A673 (cell line): ENCODE data around the gene ABHD1.

Experiments used
- CTCF ChIP-seq: fragments of 300-800, 200-600 bp; sonication (generic); conservative IDR thresholded peaks from 2 replicates; pipeline ENCODE4 v1.5.1; 2017; ENCODE audit warnings: low read depth, mild to moderate bottlenecking, antibody characterized with exemption, low read length, moderate library complexity, mixed read lengths
- EZH2 ChIP-seq: fragments of 200-600 bp; sonication (generic); IDR thresholded peaks from 2 replicates; pipeline ENCODE4 v1.6.1; 2017; ENCODE audit warnings: borderline replicate concordance, low read depth, mild to moderate bottlenecking, mixed read lengths, antibody characterized with exemption, low read length; ENCODE audit not compliant: poor library complexity, severe bottlenecking

- TF ChIP-seq CTCF (no peak), EZH2 (no peak)
These were observed 39.1 kb upstream of the ABHD1 start for GRCh38 chr2:27084297-27085061.
